ENCODE measurements around the gene BTBD19.
"Not testable (repeated sequence)": the region's sequence is repeated elsewhere in the genome, so short reads cannot be mapped to it uniquely, and the experiment has no call there.

The BTBD19 gene, protein sequence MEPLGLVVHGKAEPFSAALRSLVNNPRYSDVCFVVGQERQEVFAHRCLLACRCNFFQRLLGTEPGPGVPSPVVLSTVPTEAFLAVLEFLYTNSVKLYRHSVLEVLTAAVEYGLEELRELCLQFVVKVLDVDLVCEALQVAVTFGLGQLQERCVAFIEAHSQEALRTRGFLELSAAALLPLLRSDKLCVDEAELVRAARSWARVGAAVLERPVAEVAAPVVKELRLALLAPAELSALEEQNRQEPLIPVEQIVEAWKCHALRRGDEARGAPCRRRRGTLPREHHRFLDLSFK
- total RNA-seq, result 7.8 to 62.9 (median 19.0) reads per million in 18 experiments

DNA sequence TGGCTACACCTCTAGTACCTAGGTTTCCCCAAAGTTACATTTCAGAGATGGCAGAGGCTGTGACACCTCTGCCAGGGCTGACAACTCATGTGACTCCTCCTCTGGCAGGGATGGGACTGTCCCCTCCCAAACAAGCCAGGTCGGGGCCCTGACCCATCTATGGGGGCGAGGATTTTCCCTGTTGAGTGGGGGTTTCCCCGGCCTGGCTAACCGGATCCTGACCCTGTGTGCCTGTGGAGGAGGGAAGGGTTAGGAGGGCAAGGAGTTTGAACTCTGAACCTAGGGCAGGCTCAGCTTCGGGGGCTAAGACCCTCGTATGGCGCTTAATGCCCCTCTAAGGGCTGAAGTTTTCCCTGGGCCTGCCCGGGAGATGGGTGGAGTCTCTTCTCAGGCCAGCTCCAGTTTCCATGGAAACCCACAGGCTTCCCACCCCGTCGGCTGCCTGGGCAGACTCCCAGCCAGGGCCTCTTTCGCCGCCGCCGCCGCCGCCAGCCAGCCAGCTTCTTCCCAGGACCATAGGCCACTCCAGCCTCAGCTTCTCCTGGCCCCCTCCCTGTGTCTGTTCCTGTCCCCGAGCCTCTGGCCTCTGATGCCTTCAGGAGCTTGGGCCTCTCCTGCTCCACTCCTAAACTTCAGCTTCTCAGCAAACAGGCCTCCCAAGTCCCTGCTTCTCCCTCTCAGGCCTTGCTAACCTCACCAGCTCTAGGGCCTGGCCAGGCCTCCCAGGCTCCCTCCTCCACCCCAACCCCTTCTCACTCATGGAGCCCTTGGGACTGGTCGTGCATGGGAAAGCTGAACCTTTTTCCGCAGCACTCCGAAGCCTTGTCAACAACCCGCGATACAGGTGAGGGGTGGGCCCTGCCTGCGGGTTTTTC, at the start of gene BTBD19:
TSS of gene BTBD19 (plus strand) at position 461 of the 875 bp plus-strand sequence. CDS start at position 759, 298 bp downstream.
- no peak for DNase-seq

DNA sequence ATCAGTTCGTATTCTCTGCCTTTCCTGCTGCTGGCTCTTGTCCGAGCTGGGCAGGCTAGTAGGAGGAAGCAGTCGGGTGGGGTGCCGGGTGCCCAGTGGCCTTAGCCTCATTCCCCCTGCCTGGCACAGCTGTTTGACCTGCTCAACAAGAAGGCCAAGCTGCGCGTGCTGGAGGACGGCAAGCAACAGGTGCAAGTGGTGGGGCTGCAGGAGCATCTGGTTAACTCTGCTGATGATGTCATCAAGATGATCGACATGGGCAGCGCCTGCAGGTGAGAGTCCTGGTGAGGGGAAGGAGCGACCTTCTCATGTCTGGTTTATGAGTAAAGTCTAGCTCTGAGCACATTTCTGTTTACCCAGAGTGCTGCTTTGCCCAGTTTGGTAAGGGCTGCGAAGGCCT, 49.2 kb upstream of the BTBD19 start:
- no peak for DNase-seq

DNA sequence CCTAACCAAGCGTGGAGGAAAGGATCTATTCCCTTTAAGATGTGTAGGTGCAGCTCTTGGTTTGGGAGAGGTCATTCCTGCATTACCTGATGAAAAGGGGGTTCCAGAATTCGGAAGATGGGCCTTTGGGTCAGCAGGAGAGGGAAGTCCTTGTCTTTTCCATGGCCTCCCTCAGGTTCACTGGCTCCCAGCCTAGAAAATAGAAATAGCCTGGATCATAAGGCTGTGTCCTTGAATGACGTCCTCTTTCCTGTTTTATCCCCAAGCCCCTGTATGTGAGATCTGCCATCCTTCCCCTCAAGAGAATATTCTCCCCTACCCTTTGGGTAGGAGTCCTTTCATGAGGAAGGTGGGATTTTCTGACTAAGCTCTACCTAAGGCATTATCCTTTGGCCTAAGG, 47.4 kb upstream of the BTBD19 start:
- DNase-seq, result no peak

DNA sequence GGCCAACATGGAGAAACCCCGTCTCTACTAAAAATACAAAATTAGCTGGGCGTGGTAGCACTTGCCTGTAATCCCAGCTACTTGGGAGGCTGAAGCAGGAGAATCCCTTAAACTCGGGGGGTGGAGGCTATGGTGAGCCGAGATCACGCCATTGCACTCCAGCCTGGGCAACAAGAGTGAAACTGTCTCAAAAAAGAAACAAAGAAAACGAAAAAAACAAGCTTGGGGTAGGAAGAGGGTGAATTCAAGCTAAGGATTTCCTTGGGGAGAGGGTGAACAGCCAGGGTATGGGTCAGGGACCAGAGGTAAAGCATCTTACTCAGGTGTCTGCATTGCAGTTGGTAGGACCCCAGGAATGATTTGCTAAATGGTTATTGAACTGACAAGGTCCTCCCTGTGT, 41.9 kb upstream of the BTBD19 start:
- DNase-seq, result not testable (repeated sequence)

DNA sequence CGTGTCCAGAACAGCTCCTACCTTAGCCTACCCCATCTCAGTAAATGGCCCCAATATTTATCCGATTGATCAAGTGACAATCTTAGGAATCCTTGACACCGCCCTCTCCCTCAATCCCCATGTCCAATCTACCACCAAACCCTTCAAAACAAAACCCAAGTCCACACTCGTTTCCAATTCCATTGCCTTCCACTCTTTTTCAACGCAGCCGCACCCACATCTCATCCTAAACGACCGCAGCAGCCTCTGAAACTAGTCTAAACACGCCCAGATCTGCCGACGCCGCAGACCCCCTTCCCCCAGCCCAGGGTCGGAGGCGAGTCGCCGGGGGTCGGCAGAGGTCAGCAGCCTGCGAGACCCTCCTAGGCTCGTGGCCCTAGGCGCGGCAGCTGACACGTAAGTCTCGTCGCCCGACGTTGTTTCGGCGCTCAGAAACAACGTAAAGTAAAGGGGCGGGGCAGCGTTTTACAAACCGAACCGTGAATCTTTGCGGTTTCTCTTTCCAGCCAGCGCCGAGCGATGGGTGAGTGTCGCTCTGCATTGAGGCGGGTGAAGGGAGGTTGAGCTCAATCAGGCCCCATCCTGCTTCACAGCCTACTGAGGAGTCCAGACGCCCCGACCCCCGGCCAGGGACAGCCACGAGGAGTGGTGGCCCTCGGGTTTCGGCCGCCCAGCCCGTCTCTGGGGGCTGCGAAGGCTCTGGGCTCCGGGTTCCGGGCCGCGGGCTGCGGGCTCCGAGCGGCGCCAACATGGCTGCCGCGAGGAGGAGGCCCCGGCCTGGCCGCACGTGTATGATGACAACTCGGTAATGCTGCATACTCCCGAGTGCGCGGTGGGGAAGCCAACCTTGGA, 33.0 kb upstream of the BTBD19 start, which contains the start of gene RPS8:
TSS of gene RPS8 (plus strand) at position 463 of the 852 bp plus-strand sequence. CDS start at position 520, 57 bp downstream.
- DNase-seq, result peak; percentile 95

DNA sequence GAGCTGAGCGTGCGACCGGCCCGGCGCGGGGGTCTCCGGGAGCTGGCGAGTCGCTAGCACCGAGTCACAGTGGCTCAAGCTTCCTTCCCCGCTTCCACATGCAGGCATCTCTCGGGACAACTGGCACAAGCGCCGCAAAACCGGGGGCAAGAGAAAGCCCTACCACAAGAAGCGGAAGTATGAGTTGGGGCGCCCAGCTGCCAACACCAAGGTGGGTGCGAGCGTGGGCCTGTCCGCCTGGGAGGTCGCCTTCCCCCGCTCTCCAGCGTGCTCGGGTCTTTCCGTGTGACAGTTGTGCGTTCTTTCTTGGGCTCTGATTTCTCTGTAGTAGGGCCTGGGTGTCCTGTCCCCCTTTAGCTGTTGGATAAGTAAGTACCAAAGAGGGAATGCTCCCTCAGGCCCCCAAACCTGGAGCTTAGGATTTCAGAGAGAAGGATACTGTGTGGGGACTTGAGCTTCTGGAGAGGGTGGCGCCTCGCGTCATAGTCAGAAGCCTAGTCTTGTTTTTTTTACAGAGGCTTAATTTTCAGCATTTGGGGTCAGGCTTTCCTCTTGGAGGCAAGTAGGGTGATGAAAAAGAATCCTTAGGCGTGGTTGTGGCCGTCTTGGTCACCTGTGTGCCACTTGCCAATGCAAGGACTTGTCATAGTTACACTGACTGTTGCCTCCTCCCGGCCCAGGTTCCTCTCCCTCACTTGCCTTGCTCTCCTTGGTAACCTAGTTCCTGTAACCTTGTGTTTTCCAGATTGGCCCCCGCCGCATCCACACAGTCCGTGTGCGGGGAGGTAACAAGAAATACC, 32.2 kb upstream of the BTBD19 start:
- peak; percentile 24 to 60 for DNase-seq

DNA sequence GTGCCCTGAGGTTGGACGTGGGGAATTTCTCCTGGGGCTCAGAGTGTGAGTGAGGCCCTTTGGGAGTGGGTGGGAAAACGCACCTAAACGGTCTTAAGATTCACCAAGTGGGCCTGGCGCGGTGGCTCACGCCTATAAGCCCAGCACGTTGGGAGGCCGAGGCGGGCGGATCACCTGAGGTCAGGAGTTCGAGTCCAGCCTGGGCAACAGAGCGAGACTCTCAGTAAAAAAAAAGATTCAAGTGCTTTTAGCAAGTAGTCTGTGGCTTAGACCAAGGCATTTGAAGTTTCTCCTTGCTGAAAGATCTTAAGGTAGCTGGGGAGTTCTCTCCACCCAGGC, 31.6 kb upstream of the BTBD19 start:
- no peak for DNase-seq

DNA sequence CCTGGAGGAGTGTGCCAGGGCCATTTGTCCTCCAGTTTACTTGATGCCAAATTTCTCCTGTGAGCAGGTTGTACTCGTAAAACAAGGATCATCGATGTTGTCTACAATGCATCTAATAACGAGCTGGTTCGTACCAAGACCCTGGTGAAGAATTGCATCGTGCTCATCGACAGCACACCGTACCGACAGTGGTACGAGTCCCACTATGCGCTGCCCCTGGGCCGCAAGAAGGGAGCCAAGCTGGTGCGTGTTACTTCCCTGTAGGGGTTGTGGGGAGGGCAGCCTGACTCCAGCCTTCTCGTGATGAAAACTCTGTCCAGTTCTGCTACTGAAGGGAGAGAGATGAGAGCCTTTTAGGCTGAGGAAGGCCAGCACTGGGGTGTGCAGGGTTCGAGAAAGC, 30.8 kb upstream of the BTBD19 start:
- DNase-seq, result no peak

DNA sequence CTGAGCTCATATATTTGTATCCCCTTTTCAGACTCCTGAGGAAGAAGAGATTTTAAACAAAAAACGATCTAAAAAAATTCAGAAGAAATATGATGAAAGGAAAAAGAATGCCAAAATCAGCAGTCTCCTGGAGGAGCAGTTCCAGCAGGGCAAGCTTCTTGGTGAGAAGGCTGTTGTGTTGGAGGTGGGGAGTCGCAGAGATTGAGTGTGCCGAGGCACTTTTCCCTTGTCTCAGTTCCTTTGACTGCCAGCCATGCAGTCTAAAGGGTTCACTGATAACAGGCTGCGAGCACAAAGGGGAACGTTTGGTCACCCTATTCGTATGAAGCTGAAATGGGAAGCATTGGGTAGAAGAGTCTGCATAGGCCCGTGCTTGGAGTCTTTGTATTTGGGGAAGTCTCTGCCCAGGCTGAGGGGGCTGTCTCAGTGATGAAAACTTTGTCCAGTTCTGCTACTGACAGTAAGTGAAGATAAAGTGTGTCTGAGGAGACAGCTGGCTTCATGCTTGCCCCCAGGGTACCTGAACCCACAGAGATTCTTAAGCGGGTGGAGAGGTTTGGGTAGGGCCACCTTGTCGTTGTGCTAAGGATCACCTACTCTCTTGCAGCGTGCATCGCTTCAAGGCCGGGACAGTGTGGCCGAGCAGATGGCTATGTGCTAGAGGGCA, 30.2 kb upstream of the BTBD19 start:
- DNase-seq, result peak; percentile 72 to 87

DNA sequence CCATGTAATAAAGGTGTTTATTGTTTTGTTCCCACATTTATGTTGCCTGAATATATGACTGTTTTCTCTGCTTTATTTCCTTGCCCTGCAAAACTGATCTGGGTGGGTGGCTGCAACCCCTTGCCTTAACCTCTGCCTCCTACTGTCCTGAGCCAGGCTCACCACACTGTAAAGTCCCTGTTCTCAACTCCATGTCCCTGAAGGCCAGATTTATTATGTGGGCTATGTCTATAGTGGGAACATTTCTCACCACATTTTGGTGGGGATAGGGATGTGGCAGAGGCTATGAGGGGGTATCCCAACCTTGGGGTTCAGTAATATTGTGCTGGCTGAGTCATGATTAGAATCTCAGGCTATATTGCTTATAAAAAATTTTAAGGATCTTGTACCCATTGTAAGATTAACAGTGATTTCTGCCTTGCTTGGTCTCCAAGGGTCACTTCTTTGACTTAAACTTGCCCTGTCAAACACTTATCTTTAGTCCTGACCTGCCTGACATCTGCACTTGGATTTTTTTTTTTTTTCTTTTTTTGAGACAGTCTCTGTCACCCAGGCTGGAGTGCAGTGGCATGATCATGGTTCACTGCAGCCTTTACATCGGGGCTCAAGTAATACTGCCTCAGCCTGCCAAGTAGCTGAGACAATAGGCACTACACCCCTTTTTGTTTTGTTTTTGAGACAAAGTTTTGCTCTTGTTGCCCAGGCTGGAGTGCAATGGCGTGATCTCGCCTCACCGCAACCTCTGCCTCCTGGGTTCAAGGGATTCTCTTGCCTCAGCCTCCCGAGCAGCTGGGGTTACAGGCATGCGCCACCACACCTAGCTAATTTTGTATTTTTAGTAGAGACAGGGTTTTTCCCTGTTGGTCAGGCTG, 29.4 kb upstream of the BTBD19 start:
- no peak for DNase-seq

DNA sequence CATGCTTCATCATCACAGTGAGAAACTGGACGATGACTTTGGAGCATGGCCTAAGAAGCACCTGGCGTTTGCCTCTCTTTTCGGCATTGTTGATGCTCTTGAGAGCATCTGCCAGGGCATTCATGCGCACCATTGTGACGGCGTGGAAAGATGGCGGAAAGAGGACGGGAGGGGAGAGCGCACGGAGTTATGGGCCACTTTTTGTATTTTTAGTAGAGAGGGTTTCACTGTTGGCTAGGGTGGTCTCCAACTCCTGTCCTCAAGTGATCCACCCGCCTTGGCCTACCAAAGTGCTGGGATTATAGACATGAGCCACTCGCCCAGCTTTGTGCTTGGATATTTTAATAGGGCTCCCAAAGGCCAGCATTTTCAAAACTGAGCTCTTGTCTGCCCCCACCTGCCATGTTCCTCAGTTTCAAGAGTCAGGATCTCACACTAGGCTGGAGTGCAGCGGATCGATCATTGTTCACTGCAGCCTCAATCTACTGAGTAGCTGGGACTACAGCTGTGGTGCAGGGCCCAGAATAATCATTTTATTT, 27.7 kb upstream of the BTBD19 start:
- no peak for DNase-seq

DNA sequence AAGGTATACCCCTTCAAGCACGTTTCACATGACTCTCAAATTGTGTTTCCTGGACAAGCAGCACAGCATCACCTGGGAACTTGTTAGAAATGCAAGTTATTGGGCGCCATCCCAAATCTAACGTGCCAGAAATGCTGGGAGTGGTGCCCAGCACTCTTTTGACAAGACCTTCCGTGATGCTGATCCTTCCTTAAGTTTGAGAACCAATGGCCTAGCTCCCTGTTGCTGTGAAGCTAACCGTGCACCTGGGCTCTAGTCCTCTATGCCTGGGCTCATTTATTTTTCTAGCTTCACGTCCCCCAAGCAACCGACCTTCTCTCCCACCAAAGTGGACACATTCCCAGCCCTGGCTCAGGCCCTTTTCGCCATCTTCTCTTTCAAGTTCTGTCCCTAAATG, 24.6 kb upstream of the BTBD19 start:
- DNase-seq, result no peak

DNA sequence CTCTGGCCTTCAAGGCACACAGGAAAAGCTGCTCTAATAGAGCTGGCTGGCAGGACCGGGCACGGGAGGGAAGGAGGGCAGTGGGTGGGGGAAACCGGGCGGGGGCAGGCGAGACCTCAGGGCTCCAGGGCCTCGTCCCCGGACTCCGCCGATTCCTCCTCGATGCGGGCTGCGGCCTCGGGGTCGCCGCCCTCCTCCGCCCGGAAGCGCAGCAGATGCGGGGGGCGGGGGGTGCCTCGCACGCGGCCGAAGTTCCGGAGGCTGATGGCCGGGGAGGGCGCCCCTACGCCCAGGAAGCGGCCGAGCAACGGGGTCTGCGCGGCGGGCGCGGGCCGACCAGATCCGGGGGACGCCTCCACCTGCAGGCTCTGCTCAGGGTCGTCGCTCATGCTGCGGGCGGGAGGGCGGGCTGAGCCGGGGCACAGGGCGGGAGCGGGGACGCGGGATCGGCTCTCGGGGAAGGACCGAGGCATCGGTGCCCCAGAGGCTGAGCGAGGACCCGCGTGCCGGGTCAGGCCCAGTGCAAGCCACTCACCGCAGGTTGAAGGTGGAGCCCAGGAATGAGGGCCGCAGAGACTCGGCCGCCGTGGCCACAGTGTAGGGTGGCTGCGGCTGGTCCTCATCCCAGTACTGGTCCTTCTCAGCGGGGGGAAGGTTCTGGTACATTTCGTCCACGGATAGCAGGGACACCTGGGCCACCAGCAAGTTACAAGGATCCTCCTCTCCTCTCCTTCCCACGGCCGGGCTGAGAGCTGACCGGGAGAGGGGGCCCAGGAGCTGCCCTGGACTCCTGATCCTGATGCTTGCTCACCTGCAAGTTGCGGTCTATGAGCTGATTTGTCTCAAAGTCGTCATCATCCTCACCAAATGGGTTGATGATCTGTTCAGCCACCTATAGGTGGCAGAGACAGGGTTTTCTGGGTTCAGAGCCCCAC, 24.0 kb upstream of the BTBD19 start:
- DNase-seq, result no peak

DNA sequence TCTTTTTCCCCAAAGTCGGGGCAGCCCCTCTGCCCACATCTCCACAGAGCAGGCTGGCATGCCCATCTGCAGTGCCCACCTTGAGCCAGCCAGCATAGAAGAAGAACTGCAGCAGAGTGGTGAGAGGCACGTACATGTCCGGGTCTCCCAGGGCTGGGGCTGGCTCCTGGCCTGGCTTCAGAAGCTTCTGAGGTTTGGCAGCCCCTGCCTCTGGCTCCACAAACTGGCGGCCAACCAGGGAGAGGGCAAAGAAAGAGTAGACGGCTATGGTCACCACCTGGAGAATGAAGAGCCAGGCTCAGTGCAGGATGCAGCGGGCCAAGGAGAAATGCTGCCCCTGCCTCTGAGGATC, 23.3 kb upstream of the BTBD19 start:
- no peak for DNase-seq

DNA sequence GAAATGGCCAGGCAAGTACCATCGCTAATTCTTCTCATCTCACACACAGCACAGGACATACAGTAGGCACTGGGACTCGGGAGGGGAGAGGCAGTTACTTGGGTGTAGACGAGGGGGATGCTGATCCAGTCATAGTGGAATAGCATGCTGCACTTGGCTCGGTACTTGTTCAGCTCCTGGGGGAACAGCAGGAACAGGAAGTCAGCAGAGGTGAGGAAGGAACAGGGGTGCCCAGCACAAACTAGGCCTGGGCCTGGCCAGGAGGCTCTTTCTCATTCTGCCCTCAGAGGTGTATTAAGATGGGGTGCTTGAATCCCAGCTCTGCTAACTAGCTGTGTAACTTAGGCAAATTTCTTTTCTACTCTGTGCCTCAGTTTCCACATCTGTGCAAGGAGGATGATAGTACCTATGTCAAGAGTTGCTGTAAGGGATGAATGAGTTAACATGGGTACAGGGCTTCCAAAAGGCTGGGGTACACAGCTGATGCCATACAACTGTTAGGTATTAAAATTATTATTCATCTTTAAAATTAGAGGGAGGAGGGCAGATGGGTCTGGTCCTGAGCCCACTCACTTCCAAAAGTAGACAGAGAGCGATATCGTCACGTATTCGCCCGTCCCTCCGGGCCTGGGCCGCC, 22.7 kb upstream of the BTBD19 start:
- DNase-seq, result no peak

DNA sequence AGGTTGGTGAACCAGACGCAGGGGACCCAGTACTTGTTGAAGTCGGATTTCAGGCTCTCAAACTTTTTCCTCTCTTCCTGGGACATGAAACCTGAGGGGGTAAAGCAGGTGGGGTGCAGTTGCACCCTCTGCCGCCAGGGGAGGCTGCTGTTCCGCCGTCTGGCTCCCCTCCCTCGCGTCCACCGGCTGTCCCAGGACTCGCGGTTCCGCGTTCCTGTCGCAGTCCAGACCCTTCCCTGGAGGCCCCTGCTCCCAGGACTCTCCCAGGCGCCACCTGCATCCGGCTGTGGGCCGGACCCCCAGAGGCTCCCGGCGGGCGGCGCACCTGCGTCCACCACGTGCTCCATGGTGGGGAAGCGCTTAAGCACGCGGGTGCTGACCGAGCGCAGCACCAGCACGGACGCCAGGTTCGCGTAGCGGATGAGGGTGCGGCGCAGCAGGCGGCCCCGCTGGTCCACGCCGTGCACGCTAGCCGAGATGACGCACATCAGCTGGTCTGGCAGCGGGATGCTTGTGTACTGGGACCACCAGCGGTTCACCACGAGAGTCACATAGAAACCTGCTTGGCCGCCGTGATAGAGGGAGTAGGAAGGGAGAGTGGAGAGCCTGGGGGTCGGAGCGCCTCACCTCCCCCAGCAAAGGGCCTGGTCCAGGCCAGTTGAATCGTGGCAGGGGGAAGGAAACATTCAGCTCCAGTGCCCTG, 22.0 kb upstream of the BTBD19 start:
- peak; percentile 48 to 51 for DNase-seq

DNA sequence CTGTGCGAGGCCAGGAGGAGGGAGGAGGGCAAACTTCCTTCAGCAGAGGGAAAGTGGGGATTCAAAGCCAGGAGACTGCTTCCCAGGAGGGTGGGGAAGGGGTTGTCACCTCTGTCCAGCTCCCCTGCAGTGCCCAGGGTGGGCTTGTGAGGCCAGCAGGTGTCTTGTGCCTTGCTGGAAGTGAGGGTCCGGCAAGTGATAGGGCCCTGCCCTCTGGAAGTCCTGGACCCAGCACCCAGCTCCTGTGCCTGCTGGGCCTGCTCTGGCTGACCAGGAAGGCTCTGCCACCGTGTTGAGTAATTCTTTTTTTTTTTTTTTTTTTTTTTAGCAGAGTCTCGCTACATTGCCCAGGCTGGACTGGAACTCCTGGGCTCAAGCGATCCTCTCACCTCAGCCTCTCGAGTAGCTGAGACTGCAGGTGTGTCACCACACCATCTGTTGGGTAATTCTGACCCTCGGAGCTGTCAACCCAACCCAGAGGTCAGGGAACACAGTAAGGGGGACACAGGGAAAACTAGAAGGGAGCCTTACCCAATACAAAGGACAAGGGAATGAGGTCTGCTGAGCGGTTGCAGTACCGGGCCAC, 21.4 kb upstream of the BTBD19 start:
- DNase-seq, result no peak

DNA sequence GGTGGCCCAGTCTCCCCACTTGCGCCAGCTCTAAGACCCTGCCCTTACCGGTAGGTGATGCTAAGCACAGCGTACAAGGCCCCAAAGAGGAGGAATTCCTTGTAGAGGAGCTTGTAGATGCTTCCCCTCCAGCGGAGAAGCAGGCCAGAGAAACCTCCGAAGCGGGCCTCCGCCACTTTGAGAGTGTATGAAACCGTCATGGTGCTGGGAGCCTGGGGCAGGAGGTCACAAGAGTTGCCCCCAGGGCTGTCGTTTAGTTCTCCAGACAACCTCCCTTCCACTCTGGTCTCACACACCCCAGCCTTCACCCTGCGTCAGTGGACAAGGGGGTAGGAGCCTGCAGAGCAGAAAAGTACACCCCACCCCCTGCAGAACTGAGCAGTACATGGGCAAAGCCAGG, 20.8 kb upstream of the BTBD19 start:
- no peak for DNase-seq

Data from inflammatory macrophage (primary cell).